GM23248 (cell line): Measurements from ENCODE around the gene SH3TC1. TPM values are rescaled to one million over a fixed set of nuclear protein-coding genes. Genes with fewer than 3 reads are reported as not detected.

ENCODE experiments used
- DNase-seq: peaks from one replicate; pipeline ENCODE4 v3.0.0-alpha.2; 2015
- H2AFZ ChIP-seq: fragments of 200-600 bp; sonication (generic); 2 replicates; pipeline ENCODE4 v1.6.1; 2016; ENCODE audit warnings: antibody characterized with exemption
- H3F3A ChIP-seq: fragments of 200-600 bp; sonication (generic); 2 replicates; pipeline ENCODE4 v1.6.1; 2016; ENCODE audit warnings: mild to moderate bottlenecking, antibody characterized with exemption, mixed run types; ENCODE audit not compliant: insufficient read depth
- H3K27ac ChIP-seq: fragments of 200-600 bp; sonication (generic); 2 replicates; pipeline ENCODE4 v1.5.1; 2016; ENCODE audit warnings: mild to moderate bottlenecking
- H3K27me3 ChIP-seq: fragments of 200-600 bp; sonication (generic); replicated peaks from 2 replicates; pipeline ENCODE4 v1.6.1; 2016; ENCODE audit warnings: mild to moderate bottlenecking; ENCODE audit not compliant: insufficient read depth
- H3K36me3 ChIP-seq: fragments of 200-600 bp; sonication (generic); 2 replicates; pipeline ENCODE4 v1.6.1; 2016; ENCODE audit warnings: low read depth, mild to moderate bottlenecking
- H3K4me1 ChIP-seq: fragments of 200-600 bp; sonication (generic); 2 replicates; pipeline ENCODE4 v1.6.1; 2016; ENCODE audit warnings: mild to moderate bottlenecking; ENCODE audit not compliant: insufficient read depth
- H3K4me2 ChIP-seq: fragments of 200-600 bp; sonication (generic); one replicate; pipeline ENCODE4 v1.6.1; 2016; ENCODE audit warnings: mild to moderate bottlenecking; ENCODE audit not compliant: unreplicated experiment
- H3K4me3 ChIP-seq: fragments of 200-600 bp; sonication (generic); 2 replicates; pipeline ENCODE4 v1.5.1; 2016; ENCODE audit warnings: mild to moderate bottlenecking
- H3K79me2 ChIP-seq: fragments of 200-600 bp; sonication (generic); 2 replicates; pipeline ENCODE4 v1.6.1; 2016; ENCODE audit warnings: mild to moderate bottlenecking; ENCODE audit not compliant: insufficient read depth
- H3K9ac ChIP-seq: fragments of 200-600 bp; sonication (generic); 2 replicates; pipeline ENCODE4 v1.6.1; 2016; ENCODE audit warnings: mild to moderate bottlenecking
- H3K9me2 ChIP-seq: fragments of 200-600 bp; sonication (generic); 2 replicates; pipeline ENCODE4 v1.6.1; 2016; ENCODE audit warnings: mixed run types, mild to moderate bottlenecking, moderate library complexity; ENCODE audit not compliant: insufficient read depth
- H3K9me3 ChIP-seq: fragments of 200-600 bp; sonication (generic); one replicate; pipeline ENCODE4 v1.6.1; 2017; ENCODE audit warnings: low read depth
- H4K20me1 ChIP-seq: fragments of 200-600 bp; sonication (generic); 2 replicates; pipeline ENCODE4 v1.6.0; 2016; ENCODE audit not compliant: insufficient read depth
- EZH2 ChIP-seq: fragments of 200-600 bp; sonication (generic); IDR thresholded peaks from 2 replicates; pipeline ENCODE4 v1.6.1; 2018; ENCODE audit warnings: antibody characterized with exemption, mild to moderate bottlenecking; ENCODE audit not compliant: insufficient read depth, poor library complexity, severe bottlenecking
- EZH2phosphoT487 ChIP-seq: fragments of 200-600 bp; sonication (generic); IDR thresholded peaks from 2 replicates; pipeline ENCODE4 v1.6.1; 2018; ENCODE audit warnings: antibody characterized with exemption, moderate library complexity, mild to moderate bottlenecking, low read depth; ENCODE audit not compliant: insufficient read depth
- WGBS, 2 experiments: methylation state at CpG; one replicate each; pipeline ENCODE4 v1.1.6; 2015 to 2017; ENCODE audit warnings: low lambda C conversion rate in 2 of 2, low coverage in 1 of 2; ENCODE audit errors: missing lambda C conversion rate in 2 of 2; 5-methylcytosine and 5-hydroxymethylcytosine counted together
- in situ Hi-C: fragments of 300-500 bp; cut with MboI; formaldehyde crosslinking; loops from 2 replicates; pipeline ENCODE4 v1.15.0; 2020
- polyA plus RNA-seq: library from polyadenylated mRNA; unstranded; fragments of >200 nt; fragmentation: Nextera tagmentation; extraction: Ambion mirVana; gene quantifications from 2 replicates; pipeline ENCODE4 v1.2.1, GENCODE V29; 2016
- total RNA-seq: library from RNA; depleted of rRNA; stranded (reverse); fragments of >200 nt; shearing (Covaris generic); gene quantifications from 2 replicates; pipeline ENCODE4 v1.2.3, GENCODE V29; 2014

The SH3TC1 gene
- total and polyA plus RNA-seq, 2 experiments from 2014 or later: 2.3 to 6.5 TPM

DNA sequence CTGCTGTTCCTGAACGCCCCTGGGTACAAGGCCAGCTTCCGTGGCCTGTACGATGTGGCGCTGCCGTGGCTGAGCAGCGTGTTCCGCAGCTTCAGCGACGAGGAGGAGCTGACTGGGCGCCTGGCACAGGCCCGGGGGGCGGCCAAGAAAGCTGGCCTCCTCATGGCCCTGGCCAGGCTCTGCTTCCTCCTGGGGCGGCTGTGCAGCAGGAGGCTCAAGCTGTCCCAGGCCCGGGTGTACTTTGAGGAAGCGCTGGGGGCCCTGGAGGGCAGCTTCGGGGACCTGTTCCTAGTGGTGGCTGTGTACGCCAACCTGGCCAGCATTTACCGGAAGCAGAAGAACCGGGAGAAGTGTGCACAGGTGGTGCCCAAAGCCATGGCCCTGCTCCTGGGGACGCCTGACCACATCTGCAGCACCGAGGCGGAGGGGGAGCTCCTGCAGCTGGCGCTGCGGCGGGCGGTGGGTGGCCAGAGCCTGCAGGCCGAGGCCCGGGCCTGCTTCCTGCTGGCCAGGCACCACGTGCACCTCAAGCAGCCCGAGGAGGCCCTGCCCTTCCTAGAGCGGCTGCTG lies 28.2 kb downstream of the SH3TC1 start:
- Histone ChIP-seq H3K27me3 (no peaks in the 10 kb centered on the region), H3K27ac (no peak overlapping the region), H3K36me3 (no peaks in the 10 kb centered on the region), H3K79me2 (no peaks in the 10 kb centered on the region), H2AFZ (no peak overlapping the region), H3K4me2 (no peak overlapping the region), H3K9me2 (no peaks in the 10 kb centered on the region), H3K9ac (no peak overlapping the region), H3K4me3 (no peak overlapping the region), H4K20me1 (no peaks in the 10 kb centered on the region), H3F3A (peaks cover 4% of the 10 kb centered on the region; the same call in 1 of the 2 replicates), H3K9me3 (no peaks in the 10 kb centered on the region), H3K4me1 (peaks cover 8% of the 10 kb centered on the region; the same call in 1 of the 2 replicates)
- WGBS, 2 experiments: 92 to 93% methylated on average over 29 to 30 of the region's 31 CpGs
- TF ChIP-seq EZH2phosphoT487: no peak
- no peak for TF ChIP-seq EZH2
- in situ Hi-C loops: loop anchor here (25.0 kb wide), 1 partner anchor 385 kb away; no protein-coding TSS in a partner anchor
- DNase-seq: no peak

DNA sequence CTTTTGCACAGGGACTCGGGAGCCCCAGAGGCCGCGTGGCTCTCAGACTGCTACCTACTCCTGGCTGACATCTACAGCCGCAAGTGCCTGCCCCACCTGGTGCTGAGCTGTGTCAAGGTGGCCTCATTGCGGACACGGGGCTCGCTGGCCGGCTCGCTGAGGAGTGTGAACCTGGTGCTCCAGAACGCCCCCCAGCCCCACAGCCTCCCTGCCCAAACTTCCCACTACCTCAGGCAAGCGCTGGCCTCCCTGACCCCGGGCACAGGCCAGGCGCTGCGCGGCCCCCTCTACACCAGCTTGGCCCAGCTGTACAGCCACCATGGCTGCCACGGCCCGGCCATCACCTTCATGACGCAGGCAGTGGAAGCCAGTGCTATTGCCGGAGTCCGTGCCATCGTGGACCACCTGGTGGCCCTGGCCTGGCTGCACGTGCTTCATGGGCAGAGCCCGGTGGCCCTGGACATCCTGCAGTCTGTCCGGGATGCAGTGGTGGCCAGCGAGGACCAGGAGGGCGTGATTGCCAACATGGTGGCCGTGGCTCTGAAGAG lies 28.8 kb downstream of the SH3TC1 start:
- H3K9me2 ChIP-seq: no peaks in the 10 kb centered on the region
- H3K4me2 ChIP-seq: no peak overlapping the region
- no peaks in the 10 kb centered on the region for H3K79me2 ChIP-seq
- WGBS, 2 experiments: 88 to 91% methylated on average over 27 of the region's 27 CpGs
- in situ Hi-C loops: loop anchor here (25.0 kb wide), 1 partner anchor 384 kb away; no protein-coding TSS in a partner anchor
- H3K4me1 ChIP-seq: peaks cover 8% of the 10 kb centered on the region; the same call in 1 of the 2 replicates
- no peak overlapping the region for H3K4me3 ChIP-seq
- TF ChIP-seq EZH2 (no peak), EZH2phosphoT487 (no peak)
- H4K20me1 ChIP-seq: no peaks in the 10 kb centered on the region
- H3K27ac ChIP-seq: no peak overlapping the region
- H3K9ac ChIP-seq: no peak overlapping the region
- 0 out of 2 replicates have a peak, but pooled peaks cover 4% of the 10 kb centered on the region for H3F3A ChIP-seq
- no peaks in the 10 kb centered on the region for H3K27me3 ChIP-seq
- H3K36me3 ChIP-seq: no peaks in the 10 kb centered on the region
- H3K9me3 ChIP-seq: no peaks in the 10 kb centered on the region
- no peak overlapping the region for H2AFZ ChIP-seq
- no peak for DNase-seq

DNA sequence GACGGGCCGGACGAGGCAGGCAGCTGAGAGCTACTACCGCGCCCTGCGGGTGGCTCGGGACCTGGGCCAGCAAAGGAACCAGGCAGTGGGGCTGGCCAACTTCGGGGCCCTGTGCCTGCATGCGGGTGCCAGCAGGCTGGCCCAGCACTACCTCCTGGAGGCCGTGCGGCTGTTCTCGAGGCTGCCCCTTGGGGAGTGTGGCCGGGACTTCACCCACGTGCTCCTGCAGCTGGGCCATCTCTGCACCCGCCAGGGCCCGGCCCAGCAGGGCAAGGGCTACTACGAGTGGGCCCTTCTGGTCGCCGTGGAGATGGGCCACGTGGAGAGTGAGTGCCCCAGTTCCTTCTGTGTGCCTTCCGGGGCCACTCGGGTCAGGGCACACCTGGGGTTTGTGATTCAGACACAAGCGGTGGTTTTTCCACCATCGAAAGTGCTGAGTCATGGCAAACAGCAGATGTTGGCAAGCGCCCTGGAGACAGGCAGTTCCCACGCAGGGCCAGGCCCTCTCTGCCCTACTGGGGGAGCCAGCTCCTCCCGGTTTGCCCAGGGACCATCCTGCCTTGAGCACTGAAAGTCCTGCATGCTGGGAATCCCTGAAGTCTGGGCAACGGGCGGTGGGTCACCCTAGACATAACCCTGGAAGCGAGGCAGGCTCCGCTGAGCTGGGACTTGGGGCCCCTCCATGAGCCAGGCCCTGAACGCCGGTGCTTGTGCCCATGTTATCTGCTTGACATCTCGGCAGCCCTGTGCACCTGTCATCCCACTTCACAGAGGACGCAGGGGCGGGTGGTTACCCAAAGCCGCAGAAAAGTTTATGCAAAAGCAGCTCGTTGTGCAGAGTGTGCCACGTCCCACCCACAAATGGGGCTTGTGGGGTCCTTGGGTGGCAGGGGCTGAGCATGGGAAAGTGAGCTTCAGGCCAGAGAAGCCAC lies 29.5 kb downstream of the SH3TC1 start:
- in situ Hi-C loops: loop anchor here (25.0 kb wide), 1 partner anchor 384 kb away; no protein-coding TSS in a partner anchor
- no peak overlapping the region for H3K4me2 ChIP-seq

GRCh38 chr4:8229331-8229975 lies 30.4 kb downstream of the SH3TC1 start:
- Histone ChIP-seq H3K9ac (no peak overlapping the region), H4K20me1 (no peaks in the 10 kb centered on the region), H3K9me2 (no peaks in the 10 kb centered on the region), H3K27ac (no peak overlapping the region), H3K4me3 (no peak overlapping the region), H3K79me2 (no peaks in the 10 kb centered on the region), H3K4me2 (no peak overlapping the region), H3K36me3 (no peaks in the 10 kb centered on the region), H3K4me1 (peaks cover 8% of the 10 kb centered on the region; the same call in 1 of the 2 replicates), H2AFZ (no peak overlapping the region), H3F3A (0 out of 2 replicates have a peak, but pooled peaks cover 4% of the 10 kb centered on the region), H3K27me3 (no peaks in the 10 kb centered on the region), H3K9me3 (no peaks in the 10 kb centered on the region)
- no peak for TF ChIP-seq EZH2phosphoT487
- TF ChIP-seq EZH2: no peak
- DNase-seq: no peak
- WGBS, 2 experiments: 92 to 97% methylated on average over 8 to 17 of the region's 17 CpGs
- in situ Hi-C loops: loop anchor here (25.0 kb wide), 1 partner anchor 383 kb away; no protein-coding TSS in a partner anchor

More for the DNA sequence above, 29.5 kb downstream of the SH3TC1 start:
- Histone ChIP-seq H3K4me3 (no peak overlapping the region), H3K9ac (no peak overlapping the region), H3K9me2 (no peaks in the 10 kb centered on the region), H3F3A (0 out of 2 replicates have a peak, but pooled peaks cover 4% of the 10 kb centered on the region), H3K27ac (no peak overlapping the region), H3K36me3 (no peaks in the 10 kb centered on the region), H3K27me3 (no peaks in the 10 kb centered on the region), H3K4me1 (peaks cover 8% of the 10 kb centered on the region; the same call in 1 of the 2 replicates), H2AFZ (no peak overlapping the region), H4K20me1 (no peaks in the 10 kb centered on the region), H3K79me2 (no peaks in the 10 kb centered on the region), H3K9me3 (no peaks in the 10 kb centered on the region)
- DNase-seq: peak; percentile 90
- TF ChIP-seq EZH2phosphoT487: no peak
- TF ChIP-seq EZH2: no peak
- 51 to 55% methylated on average over 39 of the region's 39 CpGs for WGBS, 2 experiments
